GM12878 (cell line): ENCODE results near the gene ACTRT3. TPM values are rescaled to one million over a fixed set of nuclear protein-coding genes. Genes with fewer than 3 reads are reported as not detected.
A peak's percentile ranks its signal among the peaks of the same experiment; 100 is the strongest.

Experiments used
- ATAC-seq: fragments of 200-7000 bp; cut with Tn5 transposase; 3 replicates; pipeline ENCODE4 v1.9.1; 2020; ENCODE audit warnings: mild to moderate bottlenecking, moderate library complexity
- BruUV-seq: library from RNA; stranded (reverse); fragments of 400-500 nt; replicated peaks from 2 replicates; lab custom pipeline; 2021; lab: Mats Ljungman, UMichigan
- CTCF ChIA-PET: fragments of 300-600 bp; sonication (Branson Sonifier 250); formaldehyde crosslinking; extraction: SDS; loops from one replicate; lab custom pipeline; 2021; ENCODE audit warnings: inconsistent platforms; lab: Yijun Ruan, JAX
- POLR2A ChIA-PET: fragments of 350-600 bp; formaldehyde crosslinking; extraction: SDS; loops from one replicate; lab custom pipeline; 2021; ENCODE audit warnings: inconsistent platforms; lab: Charles Lee
- RAD21 ChIA-PET: fragments of 300-600 bp; sonication (Branson Sonifier 250); formaldehyde crosslinking; loops from one replicate; lab custom pipeline; 2023; ENCODE audit warnings: antibody characterized with exemption; ENCODE audit not compliant: unreplicated experiment; lab: Charles Lee
- SMC1A ChIA-PET: fragments of 300-600 bp; sonication (Branson Sonifier 250); formaldehyde crosslinking; loops from one replicate; lab custom pipeline; 2023; ENCODE audit not compliant: unreplicated experiment, uncharacterized antibody; lab: Charles Lee
- DNase-seq: peaks from one replicate; pipeline ENCODE4 v3.0.0-alpha.2; 2011; ENCODE audit warnings: low read depth, low spot score
- FAIRE-seq: peaks from 3 replicates; lab custom pipeline; 2011; peaks lifted over from hg19 to GRCh38; lab: Jason Lieb, UNC
- H2AFZ ChIP-seq: 2 replicates; pipeline ENCODE4 v1.6.0; 2011; ENCODE audit warnings: low read depth, low read length, control low read depth; ENCODE audit not compliant: control insufficient read depth
- H3K27ac ChIP-seq: 2 replicates; pipeline ENCODE4 v1.5.1; 2011; ENCODE audit warnings: control low read depth; ENCODE audit not compliant: control insufficient read depth, insufficient read depth
- H3K27me3 ChIP-seq, 2 experiments: replicated peaks in 1 of 2; 2 replicates each; pipeline versions ENCODE4 v1.6.0 to v1.6.1; 2011; ENCODE audit warnings: low read length in 1 of 2; ENCODE audit not compliant: control insufficient read depth in 2 of 2, insufficient read depth in 2 of 2
- H3K36me3 ChIP-seq, 2 experiments: 2 replicates each; pipeline ENCODE4 v1.5.1; 2011; ENCODE audit warnings: low read length in 1 of 2; ENCODE audit not compliant: control insufficient read depth in 2 of 2, insufficient read depth in 2 of 2
- H3K4me1 ChIP-seq: 2 replicates; pipeline ENCODE4 v1.6.1; 2011; ENCODE audit warnings: mild to moderate bottlenecking, low read length, moderate library complexity, mixed read lengths; ENCODE audit not compliant: control insufficient read depth, insufficient read depth
- H3K4me2 ChIP-seq: 2 replicates; pipeline ENCODE4 v1.6.0; 2011; ENCODE audit warnings: control low read depth; ENCODE audit not compliant: control insufficient read depth, insufficient read depth
- H3K4me3 ChIP-seq: fragments of 200-600 bp; sonication (generic); 2 replicates; pipeline ENCODE4 v1.5.1; 2016
- H3K79me2 ChIP-seq: 2 replicates; pipeline ENCODE4 v1.6.0; 2011; ENCODE audit warnings: low read length; ENCODE audit not compliant: control insufficient read depth, insufficient read depth
- H3K9ac ChIP-seq: 2 replicates; pipeline ENCODE4 v1.8.0; 2011; ENCODE audit warnings: low read length, control low read depth, mixed read lengths; ENCODE audit not compliant: control insufficient read depth, insufficient read depth
- H3K9me3 ChIP-seq: replicated peaks from 3 replicates; pipeline ENCODE4 v1.5.1; 2011; ENCODE audit warnings: mild to moderate bottlenecking, low read length; ENCODE audit not compliant: control insufficient read depth, insufficient read depth
- H4K20me1 ChIP-seq: 2 replicates; pipeline ENCODE4 v1.6.0; 2011; ENCODE audit not compliant: control insufficient read depth, insufficient read depth
- MTA3 ChIP-seq: IDR thresholded peaks from 2 replicates; pipeline ENCODE4 v1.6.1; 2012; ENCODE audit warnings: low read length, inconsistent platforms, borderline replicate concordance
- ZBTB11 ChIP-seq: fragments of 450-650 bp; formaldehyde crosslinking; IDR thresholded peaks from 2 replicates; pipeline ENCODE4 v1.5.0; 2022; ENCODE audit warnings: mild to moderate bottlenecking, missing genetic modification characterization
- WGBS: methylation state at CpG from one replicate; pipeline ENCODE4 v1.1.6; 2016; ENCODE audit warnings: low lambda C conversion rate; ENCODE audit not compliant: insufficient replicate concordance, insufficient coverage; ENCODE audit errors: missing lambda C conversion rate; 5-methylcytosine and 5-hydroxymethylcytosine counted together
- in situ Hi-C: fragments of 300-500 bp; cut with MboI; formaldehyde crosslinking; loops from 9 replicates; pipeline ENCODE4 v1.14.3; 2018; ENCODE audit warnings: mixed read lengths
- intact Hi-C: fragments of 100-400 bp; cut with micrococcal nuclease; formaldehyde crosslinking; loops from one replicate; pipeline ENCODE4 v1.14.2; 2022; ENCODE audit not compliant: unreplicated experiment
- polyA plus RNA-seq, 11 experiments: library from polyadenylated mRNA; depleted of rRNA in 4 of 11; unstranded in 6 of 11; stranded (reverse) in 5 of 11; fragments of >200 nt; fragmentation: Nextera tagmentation in 4 of 11; fragmentation: Illumina TruSeq in 1 of 11; extraction: Ambion mirVana in 4 of 11; extraction: Trizol in 1 of 11; gene quantifications; 1 replicate in 1 of 11; 2 replicates in 10 of 11; pipeline versions ENCODE4 v1.2.1 to v1.2.3, GENCODE V29; 2011 to 2016; ENCODE audit warnings: inconsistent platforms in 2 of 11, missing spikeins in 2 of 11, low read depth in 1 of 11
- total RNA-seq, 4 experiments: library from RNA; depleted of rRNA in 3 of 4; stranded (reverse); fragments of >200 nt in 3 of 4; fragmentation: Illumina TruSeq in 1 of 4; extraction: Trizol in 1 of 4; gene quantifications; 2 replicates each; pipeline versions ENCODE4 v1.2.1 to v1.2.3, GENCODE V29; 2013 to 2021

The ACTRT3 gene
- total and polyA plus RNA-seq, 10 of the 15 experiments (the other 5 are each of a cell fraction or from before 2014, with no cell fraction given): 0.02 to 0.58 (median 0.11) TPM; not detected in 1

DNA sequence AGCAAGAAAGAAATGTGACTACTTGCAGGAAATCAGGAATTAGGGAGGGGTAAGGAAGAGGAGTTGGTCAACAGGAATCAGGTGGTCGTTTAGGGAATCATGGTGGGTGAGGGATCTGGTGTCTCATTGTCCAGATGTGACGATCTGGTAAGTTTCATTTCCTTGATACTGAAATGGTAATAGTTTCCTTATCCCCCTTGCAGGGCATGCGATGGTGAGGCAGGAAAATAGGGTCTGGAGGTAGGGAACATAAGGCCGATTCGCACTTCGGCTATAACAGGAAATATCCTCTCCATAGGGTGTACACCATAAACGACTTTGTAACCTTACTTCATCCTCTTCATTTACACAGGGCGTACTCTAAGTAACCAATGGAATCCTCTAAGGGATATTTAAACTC, 43.9 kb upstream of the ACTRT3 start:
- Histone ChIP-seq H3K4me2 (peak overlapping the region; percentile 100), H3K4me3 (peak overlapping the region; percentile 71), H3K4me1 (peaks cover 12% of the 10 kb centered on the region), H3K27ac (peak overlapping the region; percentile 45), H3K27me3 (no peaks in the 10 kb centered on the region), H4K20me1 (no peaks in the 10 kb centered on the region)
- in situ Hi-C loops: no loop called here
- WGBS: 3% methylated on average over 8 of the region's 8 CpGs
- RAD21 ChIA-PET: interaction anchor here (0.7 to 2.1 kb wide), 8 partner anchors 16 to 241 kb away, joined by 3 to 10 read pairs (median 4); partner anchors contain the start of gene MYNN
- peak; percentile 78; the same call in 1 of the 2 replicates for TF ChIP-seq MTA3
- no peak for TF ChIP-seq ZBTB11 (CRISPR knock-in tag)
- TF ChIP-seq, all 136 proteins: peak for 1
- peaks cover 3% of the 10 kb centered on the region; the same call in 1 of the 3 replicates for H3K9me3 ChIP-seq
- DNase-seq (no peak), FAIRE-seq (no peak), ATAC-seq (no peak)
- ChIA-PET POLR2A (interaction anchor here (0.5 kb wide), 1 partner anchor 229 kb away, joined by 4 read pairs; no protein-coding TSS in a partner anchor), CTCF (interaction anchor here (0.6 to 1.7 kb wide), 7 partner anchors 13 to 240 kb away, joined by 3 to 4 read pairs (median 3); no protein-coding TSS in a partner anchor), SMC1A (interaction anchor here (0.7 to 1.9 kb wide), 5 partner anchors 9 to 152 kb away, joined by 3 to 5 read pairs (median 3); no protein-coding TSS in a partner anchor)
- H3K9ac ChIP-seq: peak overlapping the region; percentile 53
- no peaks in the 10 kb centered on the region for H3K36me3 ChIP-seq
- H3K79me2 ChIP-seq: no peaks in the 10 kb centered on the region
- intact Hi-C loops: loop anchor here (1.0 kb wide), 1 partner anchor 40 kb away; the partner anchor contains the start of gene MYNN
- no TSS peak for BruUV-seq
- H2AFZ ChIP-seq: peak overlapping the region; percentile 94
